IMR-90 (cell line): Measurements from ENCODE around the gene MRTFB. TPM values are rescaled to one million over a fixed set of nuclear protein-coding genes. Genes with fewer than 3 reads are reported as not detected.

Experiments
- ATAC-seq: fragments of 200-7000 bp; cut with Tn5 transposase; 2 replicates; pipeline ENCODE4 v1.9.1; 2020; ENCODE audit warnings: low read depth, mild to moderate bottlenecking, moderate library complexity
- BruUV-seq: library from RNA; stranded (reverse); fragments of 400-500 nt; replicated peaks from 2 replicates; lab custom pipeline; 2021; lab: Mats Ljungman, UMichigan
- CTCF ChIA-PET: fragments of 300-600 bp; formaldehyde crosslinking; extraction: SDS; loops from one replicate; lab custom pipeline; 2021; ENCODE audit warnings: antibody characterized with exemption; lab: Yijun Ruan, JAX
- POLR2A ChIA-PET: fragments of 300-600 bp; sonication (Branson Sonifier 250); formaldehyde crosslinking; loops from one replicate; lab custom pipeline; 2022; ENCODE audit warnings: antibody characterized with exemption; ENCODE audit not compliant: unreplicated experiment; lab: Charles Lee
- DNase-seq: peaks from one replicate; pipeline ENCODE4 v3.0.0; 2013
- H2AFZ ChIP-seq: replicated peaks from 2 replicates; pipeline ENCODE3; 2013; ENCODE audit warnings: low read length, mild to moderate bottlenecking; ENCODE audit not compliant: poor library complexity
- H2AK5ac ChIP-seq: 2 replicates; pipeline ENCODE4 v1.6.1; 2013; ENCODE audit warnings: low read depth, low read length, inconsistent platforms
- H2AK9ac ChIP-seq: replicated peaks from 2 replicates; pipeline ENCODE3; 2013; ENCODE audit warnings: mild to moderate bottlenecking, low read depth, low read length, moderate library complexity; ENCODE audit not compliant: poor library complexity
- H2BK120ac ChIP-seq: 2 replicates; pipeline ENCODE4 v1.6.1; 2013; ENCODE audit warnings: low read depth, low read length, inconsistent platforms
- H2BK15ac ChIP-seq: 3 replicates; pipeline ENCODE4 v1.6.1; 2013; ENCODE audit warnings: low read depth, low read length, inconsistent platforms
- H2BK20ac ChIP-seq: 2 replicates; pipeline ENCODE4 v1.6.1; 2013; ENCODE audit warnings: low read depth, mild to moderate bottlenecking, inconsistent platforms, low read length, moderate library complexity
- H2BK5ac ChIP-seq: 2 replicates; pipeline ENCODE4 v1.6.1; 2013; ENCODE audit warnings: mild to moderate bottlenecking, low read depth, low read length, inconsistent platforms; ENCODE audit not compliant: poor library complexity, severe bottlenecking
- H3K14ac ChIP-seq: replicated peaks from 2 replicates; pipeline ENCODE4 v1.6.1; 2013; ENCODE audit warnings: low read depth, low read length, inconsistent platforms
- H3K18ac ChIP-seq: 2 replicates; pipeline ENCODE4 v1.6.1; 2013; ENCODE audit warnings: low read depth, low read length, control low read depth
- H3K23ac ChIP-seq: 2 replicates; pipeline ENCODE4 v1.6.1; 2013; ENCODE audit warnings: low read depth, low read length, inconsistent platforms
- H3K27ac ChIP-seq: 2 replicates; pipeline ENCODE4 v1.5.1; 2013; ENCODE audit warnings: mild to moderate bottlenecking, control low read depth, low read length; ENCODE audit not compliant: insufficient read depth
- H3K27me3 ChIP-seq: 2 replicates; pipeline ENCODE4 v1.6.1; 2013; ENCODE audit warnings: low read length; ENCODE audit not compliant: control insufficient read depth, insufficient read depth
- H3K36me3 ChIP-seq: 2 replicates; pipeline ENCODE4 v1.6.1; 2013; ENCODE audit warnings: low read length, mixed read lengths; ENCODE audit not compliant: control insufficient read depth, insufficient read depth
- H3K4ac ChIP-seq: 2 replicates; pipeline ENCODE4 v1.6.1; 2013; ENCODE audit warnings: low read depth, low read length, inconsistent platforms
- H3K4me1 ChIP-seq: 2 replicates; pipeline ENCODE4 v1.6.1; 2013; ENCODE audit warnings: low read length, mixed read lengths; ENCODE audit not compliant: control insufficient read depth, insufficient read depth
- H3K4me2 ChIP-seq: 2 replicates; pipeline ENCODE4 v1.6.1; 2013; ENCODE audit warnings: low read depth, mild to moderate bottlenecking, control low read depth, low read length, moderate library complexity
- H3K4me3 ChIP-seq: 2 replicates; pipeline ENCODE4 v1.5.1; 2013; ENCODE audit warnings: low read depth, mild to moderate bottlenecking, control low read depth, low read length, moderate library complexity; ENCODE audit not compliant: insufficient read depth
- H3K56ac ChIP-seq: 2 replicates; pipeline ENCODE4 v1.6.1; 2013; ENCODE audit warnings: low read length, inconsistent platforms; ENCODE audit not compliant: insufficient read depth; ENCODE audit errors: extremely low read depth
- H3K79me1 ChIP-seq, 2 experiments: 2 replicates each; pipeline ENCODE4 v1.6.1; 2013; ENCODE audit warnings: low read length in 2 of 2, inconsistent platforms in 1 of 2, low read depth in 1 of 2
- H3K9ac ChIP-seq: 2 replicates; pipeline ENCODE4 v1.6.1; 2013; ENCODE audit warnings: low read depth, low read length, control low read depth
- H3K9me1 ChIP-seq: 2 replicates; pipeline ENCODE4 v1.6.1; 2013; ENCODE audit warnings: low read length, inconsistent platforms; ENCODE audit not compliant: insufficient read depth
- H3K9me3 ChIP-seq: 2 replicates; pipeline ENCODE4 v1.6.1; 2013; ENCODE audit warnings: low read length; ENCODE audit not compliant: control insufficient read depth, insufficient read depth
- H4K20me1 ChIP-seq: 2 replicates; pipeline ENCODE4 v1.6.1; 2013; ENCODE audit warnings: low read length, inconsistent platforms; ENCODE audit not compliant: insufficient read depth
- H4K5ac ChIP-seq: 2 replicates; pipeline ENCODE4 v1.6.1; 2013; ENCODE audit warnings: mild to moderate bottlenecking, low read depth, low read length, control low read depth
- H4K8ac ChIP-seq, 2 experiments: 2 replicates each; pipeline ENCODE4 v1.6.1; 2013; ENCODE audit warnings: low read depth in 2 of 2, low read length in 2 of 2, control low read depth in 1 of 2, inconsistent platforms in 1 of 2
- H4K91ac ChIP-seq: 2 replicates; pipeline ENCODE4 v1.6.1; 2013; ENCODE audit warnings: low read depth, low read length, inconsistent platforms; ENCODE audit not compliant: insufficient read depth
- BHLHE40 ChIP-seq: fragments of 150-350 bp; IDR thresholded peaks from 2 replicates; pipeline ENCODE4 v1.6.1; 2016; ENCODE audit warnings: mild to moderate bottlenecking, low read depth, low read length
- FOS ChIP-seq: fragments of 150-350 bp; IDR thresholded peaks from 2 replicates; pipeline ENCODE4 v1.6.1; 2016; ENCODE audit warnings: low read depth, low read length
- MAFK ChIP-seq: IDR thresholded peaks from 2 replicates; pipeline ENCODE4 v1.6.1; 2012; ENCODE audit warnings: low read depth, low read length, improper control_type of control experiment
- MAZ ChIP-seq: IDR thresholded peaks from 2 replicates; pipeline ENCODE4 v1.6.1; 2012; ENCODE audit warnings: low read depth, mild to moderate bottlenecking, low read length, improper control_type of control experiment, moderate library complexity, borderline replicate concordance
- MXI1 ChIP-seq: IDR thresholded peaks from 2 replicates; pipeline ENCODE4 v1.6.1; 2012; ENCODE audit warnings: low read depth, mild to moderate bottlenecking, low read length, moderate library complexity, borderline replicate concordance
- RAD21 ChIP-seq: IDR thresholded peaks from 2 replicates; pipeline ENCODE4 v1.6.1; 2012; ENCODE audit warnings: low read length, improper control_type of control experiment
- SMC3 ChIP-seq: fragments of 150-350 bp; IDR thresholded peaks from 2 replicates; pipeline ENCODE4 v1.6.1; 2016; ENCODE audit warnings: low read depth, mild to moderate bottlenecking, antibody characterized with exemption, low read length, moderate library complexity
- USF2 ChIP-seq: fragments of 150-350 bp; IDR thresholded peaks from 2 replicates; pipeline ENCODE4 v1.6.1; 2017; ENCODE audit warnings: mild to moderate bottlenecking, antibody characterized with exemption, low read length, low read depth
- WGBS, 2 experiments: methylation state at CpG; one replicate each; pipeline versions ENCODE4 v1.1.5 to v1.1.7; 2013; ENCODE audit warnings: missing lambda C conversion rate in 2 of 2; ENCODE audit not compliant: insufficient read length in 1 of 2; ENCODE audit errors: extremely low coverage in 2 of 2; 5-methylcytosine and 5-hydroxymethylcytosine counted together
- dilution Hi-C: fragments of 300-500 bp; cut with HindIII; formaldehyde crosslinking; loops from one replicate; pipeline ENCODE4 v1.14.3; 2018; ENCODE audit warnings: low sequenced_read_pairs; ENCODE audit not compliant: unreplicated experiment
- in situ Hi-C: fragments of 300-500 bp; cut with MboI; formaldehyde crosslinking; loops from 3 replicates; pipeline ENCODE4 v1.14.3; 2019; ENCODE audit warnings: low sequenced_read_pairs, inconsistent platforms, mixed read lengths
- intact Hi-C: fragments of 100-400 bp; cut with micrococcal nuclease; formaldehyde crosslinking; loops from 2 replicates; pipeline ENCODE4 v1.10.0; 2022
- polyA plus RNA-seq, 3 experiments: library from polyadenylated mRNA; depleted of rRNA; stranded (reverse); fragments of >200 nt; gene quantifications; 2 replicates each; pipeline ENCODE4 v1.2.3, GENCODE V29; 2012; ENCODE audit warnings: low replicate concordance in 1 of 3
- total RNA-seq: library from RNA; depleted of rRNA; stranded (reverse); fragments of >200 nt; gene quantifications from 2 replicates; pipeline ENCODE4 v1.2.3, GENCODE V29; 2012

Gene MRTFB
- total and polyA plus RNA-seq, 2 of the 4 experiments (the other 2 are of a cell fraction), result 4.4 to 5.4 TPM

- in situ Hi-C loops, result loop anchor here (10.0 kb wide), 1 partner anchor 137 kb away; no protein-coding TSS in a partner anchor
These were observed 605 bp downstream of the MRTFB start for GRCh38 chr16:14071576-14072271.

More at GRCh38 chr16:14071576-14072271, 605 bp downstream of the MRTFB start:
- peak overlapping the region; percentile 27 for H3K4ac ChIP-seq
- H3K14ac ChIP-seq, result peak overlapping the region; percentile 69
- WGBS, 2 experiments, result 0% methylated on average over 10 of the region's 32 CpGs; no CpG with 5 or more reads in 1 of the 2 experiments
- peak overlapping the region; percentile 67; the same call in 1 of the 2 replicates for H2BK120ac ChIP-seq
- no peak overlapping the region for H2BK5ac ChIP-seq
- intact Hi-C loops (loop anchor here (5.0 kb wide), 4 partner anchors 116 to 216 kb away; partner anchors contain the start of gene ERCC4), dilution Hi-C loops (no loop called here)
- no peaks in the 10 kb centered on the region for H3K4me1 ChIP-seq
- H4K5ac ChIP-seq, result peak overlapping the region; percentile 44
- no peak overlapping the region; the same call in 1 of the 2 replicates for H3K18ac ChIP-seq
- no peaks in the 10 kb centered on the region for H3K9me3 ChIP-seq
- H3K4me3 ChIP-seq, result peak overlapping the region; percentile 84
- no peak overlapping the region; the same call in 1 of the 2 replicates for H3K56ac ChIP-seq
- H3K79me1 ChIP-seq, result peaks cover 16 to 20% of the 10 kb centered on the region in 2 experiments
- peak overlapping the region; percentile 100 for H2AFZ ChIP-seq
- no peaks in the 10 kb centered on the region; the same call in 1 of the 2 replicates for H3K27me3 ChIP-seq
- peak overlapping the region; percentile 0; the same call in 1 of the 2 replicates for H2AK5ac ChIP-seq
- DNase-seq (no peak), ATAC-seq (peak; percentile 75)
- H4K8ac ChIP-seq, result peak overlapping the region; percentile 88 to 90; a peak in 3 of 4 replicates
- H3K4me2 ChIP-seq, result peak overlapping the region; percentile 84
- 0 out of 2 replicates have a peak, but pooled peaks cover 3% of the 10 kb centered on the region for H3K9me1 ChIP-seq
- ChIA-PET CTCF (no interaction called here), POLR2A (no interaction called here)
- H4K91ac ChIP-seq, result peak overlapping the region; percentile 83; the same call in 1 of the 2 replicates
- H4K20me1 ChIP-seq, result no peaks in the 10 kb centered on the region
- BruUV-seq, result no TSS peak
- no peak overlapping the region for H2BK20ac ChIP-seq
- H2BK15ac ChIP-seq, result no peak overlapping the region
- TF ChIP-seq SMC3, result no peak
- TF ChIP-seq RAD21, result no peak; the same call in 1 of the 2 replicates
- TF ChIP-seq FOS, result no peak
- TF ChIP-seq MAZ, result no peak
- TF ChIP-seq USF2, result no peak
- no peak for TF ChIP-seq MXI1
- no peak for TF ChIP-seq BHLHE40
- no peak for TF ChIP-seq MAFK
- peak overlapping the region; percentile 68 for H3K27ac ChIP-seq
- peak overlapping the region; percentile 53 for H2AK9ac ChIP-seq
- peak overlapping the region; percentile 80 for H3K23ac ChIP-seq
- peak overlapping the region; percentile 85 for H3K9ac ChIP-seq
- 0 out of 2 replicates have a peak, but pooled peaks cover 1% of the 10 kb centered on the region for H3K36me3 ChIP-seq
